SK-N-SH (cell line): ENCODE results near the gene PPRC1.

Source experiments
- FOSL2 ChIP-seq: IDR thresholded peaks from 2 replicates; pipeline ENCODE4 v1.4.0; 2012; ENCODE audit warnings: low read depth, mild to moderate bottlenecking, moderate library complexity, borderline replicate concordance
- GABPA ChIP-seq: IDR thresholded peaks from 2 replicates; pipeline ENCODE4 v1.4.0; 2012; ENCODE audit warnings: low read depth, mild to moderate bottlenecking
- JUND ChIP-seq: IDR thresholded peaks from 2 replicates; pipeline ENCODE4 v1.4.0; 2012
- MEF2A ChIP-seq: IDR thresholded peaks from 2 replicates; pipeline ENCODE4 v1.4.0; 2012; ENCODE audit warnings: low read depth, borderline replicate concordance
- POLR2AphosphoS5 ChIP-seq: IDR thresholded peaks from 2 replicates; pipeline ENCODE4 v1.6.1; 2012; ENCODE audit warnings: low read depth, low read length
- RAD21 ChIP-seq: IDR thresholded peaks from 2 replicates; pipeline ENCODE4 v1.6.1; 2012; ENCODE audit warnings: mild to moderate bottlenecking, low read length
- SMC3 ChIP-seq: IDR thresholded peaks from 2 replicates; pipeline ENCODE4 v1.6.1; 2012; ENCODE audit warnings: low read depth, low read length, improper control_type of control experiment
- TAF1 ChIP-seq: IDR thresholded peaks from 2 replicates; pipeline ENCODE4 v1.6.1; 2012; ENCODE audit warnings: low read depth, mild to moderate bottlenecking, low read length, moderate library complexity, borderline replicate concordance
- TF ChIP-seq, protein P1 (sequence below): IDR thresholded peaks from 2 replicates; pipeline ENCODE4 v1.4.0; 2012; ENCODE audit warnings: low read depth, borderline replicate concordance
- TF ChIP-seq, protein P2 (sequence below): fragments of 200-600 bp; sonication (generic); IDR thresholded peaks from 2 replicates; pipeline ENCODE4 v1.6.1; 2017; ENCODE audit warnings: antibody characterized with exemption, mild to moderate bottlenecking, moderate library complexity
- TF ChIP-seq, protein P3 (sequence below): IDR thresholded peaks from 2 replicates; pipeline ENCODE4 v1.6.1; 2012; ENCODE audit warnings: mild to moderate bottlenecking, low read depth, low read length, moderate library complexity

DNA sequence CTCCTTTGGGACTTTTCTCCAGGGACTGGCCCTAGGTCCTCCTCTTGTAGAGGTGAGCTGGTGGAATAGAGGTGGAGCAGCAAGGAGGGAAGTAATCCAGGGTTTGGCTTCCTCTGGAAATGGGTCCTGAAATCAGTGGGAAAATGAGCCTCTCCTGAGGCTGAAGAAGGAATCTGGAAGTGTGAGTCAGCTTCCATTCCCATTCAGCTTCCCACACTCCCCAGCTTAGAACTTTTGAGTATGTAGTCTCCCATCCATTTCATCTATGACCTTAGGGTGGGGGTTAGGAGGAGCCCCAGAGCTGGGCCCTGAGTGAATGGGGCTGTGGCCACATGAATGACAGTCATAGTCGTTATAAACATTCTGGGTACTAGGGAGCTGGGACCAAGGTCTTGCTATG, 30.4 kb upstream of the PPRC1 start:
- TF ChIP-seq POLR2AphosphoS5 (no peak), SMC3 (no peak), JUND (no peak), MEF2A (no peak), GABPA (no peak), RAD21 (no peak), TAF1 (no peak), FOSL2 (no peak)
- TF ChIP-seq, protein P1, sequence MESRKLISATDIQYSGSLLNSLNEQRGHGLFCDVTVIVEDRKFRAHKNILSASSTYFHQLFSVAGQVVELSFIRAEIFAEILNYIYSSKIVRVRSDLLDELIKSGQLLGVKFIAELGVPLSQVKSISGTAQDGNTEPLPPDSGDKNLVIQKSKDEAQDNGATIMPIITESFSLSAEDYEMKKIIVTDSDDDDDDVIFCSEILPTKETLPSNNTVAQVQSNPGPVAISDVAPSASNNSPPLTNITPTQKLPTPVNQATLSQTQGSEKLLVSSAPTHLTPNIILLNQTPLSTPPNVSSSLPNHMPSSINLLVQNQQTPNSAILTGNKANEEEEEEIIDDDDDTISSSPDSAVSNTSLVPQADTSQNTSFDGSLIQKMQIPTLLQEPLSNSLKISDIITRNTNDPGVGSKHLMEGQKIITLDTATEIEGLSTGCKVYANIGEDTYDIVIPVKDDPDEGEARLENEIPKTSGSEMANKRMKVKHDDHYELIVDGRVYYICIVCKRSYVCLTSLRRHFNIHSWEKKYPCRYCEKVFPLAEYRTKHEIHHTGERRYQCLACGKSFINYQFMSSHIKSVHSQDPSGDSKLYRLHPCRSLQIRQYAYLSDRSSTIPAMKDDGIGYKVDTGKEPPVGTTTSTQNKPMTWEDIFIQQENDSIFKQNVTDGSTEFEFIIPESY, result no peak
- TF ChIP-seq, protein P2, sequence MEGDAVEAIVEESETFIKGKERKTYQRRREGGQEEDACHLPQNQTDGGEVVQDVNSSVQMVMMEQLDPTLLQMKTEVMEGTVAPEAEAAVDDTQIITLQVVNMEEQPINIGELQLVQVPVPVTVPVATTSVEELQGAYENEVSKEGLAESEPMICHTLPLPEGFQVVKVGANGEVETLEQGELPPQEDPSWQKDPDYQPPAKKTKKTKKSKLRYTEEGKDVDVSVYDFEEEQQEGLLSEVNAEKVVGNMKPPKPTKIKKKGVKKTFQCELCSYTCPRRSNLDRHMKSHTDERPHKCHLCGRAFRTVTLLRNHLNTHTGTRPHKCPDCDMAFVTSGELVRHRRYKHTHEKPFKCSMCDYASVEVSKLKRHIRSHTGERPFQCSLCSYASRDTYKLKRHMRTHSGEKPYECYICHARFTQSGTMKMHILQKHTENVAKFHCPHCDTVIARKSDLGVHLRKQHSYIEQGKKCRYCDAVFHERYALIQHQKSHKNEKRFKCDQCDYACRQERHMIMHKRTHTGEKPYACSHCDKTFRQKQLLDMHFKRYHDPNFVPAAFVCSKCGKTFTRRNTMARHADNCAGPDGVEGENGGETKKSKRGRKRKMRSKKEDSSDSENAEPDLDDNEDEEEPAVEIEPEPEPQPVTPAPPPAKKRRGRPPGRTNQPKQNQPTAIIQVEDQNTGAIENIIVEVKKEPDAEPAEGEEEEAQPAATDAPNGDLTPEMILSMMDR, result no peak
- TF ChIP-seq, protein P3, sequence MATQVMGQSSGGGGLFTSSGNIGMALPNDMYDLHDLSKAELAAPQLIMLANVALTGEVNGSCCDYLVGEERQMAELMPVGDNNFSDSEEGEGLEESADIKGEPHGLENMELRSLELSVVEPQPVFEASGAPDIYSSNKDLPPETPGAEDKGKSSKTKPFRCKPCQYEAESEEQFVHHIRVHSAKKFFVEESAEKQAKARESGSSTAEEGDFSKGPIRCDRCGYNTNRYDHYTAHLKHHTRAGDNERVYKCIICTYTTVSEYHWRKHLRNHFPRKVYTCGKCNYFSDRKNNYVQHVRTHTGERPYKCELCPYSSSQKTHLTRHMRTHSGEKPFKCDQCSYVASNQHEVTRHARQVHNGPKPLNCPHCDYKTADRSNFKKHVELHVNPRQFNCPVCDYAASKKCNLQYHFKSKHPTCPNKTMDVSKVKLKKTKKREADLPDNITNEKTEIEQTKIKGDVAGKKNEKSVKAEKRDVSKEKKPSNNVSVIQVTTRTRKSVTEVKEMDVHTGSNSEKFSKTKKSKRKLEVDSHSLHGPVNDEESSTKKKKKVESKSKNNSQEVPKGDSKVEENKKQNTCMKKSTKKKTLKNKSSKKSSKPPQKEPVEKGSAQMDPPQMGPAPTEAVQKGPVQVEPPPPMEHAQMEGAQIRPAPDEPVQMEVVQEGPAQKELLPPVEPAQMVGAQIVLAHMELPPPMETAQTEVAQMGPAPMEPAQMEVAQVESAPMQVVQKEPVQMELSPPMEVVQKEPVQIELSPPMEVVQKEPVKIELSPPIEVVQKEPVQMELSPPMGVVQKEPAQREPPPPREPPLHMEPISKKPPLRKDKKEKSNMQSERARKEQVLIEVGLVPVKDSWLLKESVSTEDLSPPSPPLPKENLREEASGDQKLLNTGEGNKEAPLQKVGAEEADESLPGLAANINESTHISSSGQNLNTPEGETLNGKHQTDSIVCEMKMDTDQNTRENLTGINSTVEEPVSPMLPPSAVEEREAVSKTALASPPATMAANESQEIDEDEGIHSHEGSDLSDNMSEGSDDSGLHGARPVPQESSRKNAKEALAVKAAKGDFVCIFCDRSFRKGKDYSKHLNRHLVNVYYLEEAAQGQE, result no peak
